H1 (cell line): ENCODE results near the gene SCG5. TPM values are rescaled to one million over a fixed set of nuclear protein-coding genes. Genes with fewer than 3 reads are reported as not detected.

ENCODE experiments used
- CTCF ChIA-PET: fragments of 300-600 bp; sonication (Branson Sonifier 250); formaldehyde crosslinking; loops from one replicate; lab custom pipeline; 2021; ENCODE audit not compliant: partially characterized antibody; lab: Charles Lee
- POLR2A ChIA-PET: fragments of 300-600 bp; sonication (Branson Sonifier 250); formaldehyde crosslinking; loops from one replicate; lab custom pipeline; 2021; ENCODE audit warnings: inconsistent platforms; ENCODE audit not compliant: partially characterized antibody; lab: Charles Lee
- DNase-seq, 2 experiments: peaks; one replicate each; pipeline versions ENCODE4 v3.0.0 to v3.0.0-alpha.2; 2010 to 2022; ENCODE audit warnings: low spot score in 2 of 2, low read depth in 1 of 2, mixed read lengths in 1 of 2
- FAIRE-seq: peaks from 2 replicates; lab custom pipeline; 2011; peaks lifted over from hg19 to GRCh38; lab: Jason Lieb, UNC
- H2AFZ ChIP-seq: 2 replicates; pipeline ENCODE4 v1.8.1; 2012; ENCODE audit warnings: low read length, inconsistent platforms
- H2AK5ac ChIP-seq: 2 replicates; pipeline ENCODE4 v1.6.1; 2013; ENCODE audit warnings: low read depth, low read length
- H2BK120ac ChIP-seq: replicated peaks from 2 replicates; pipeline ENCODE3; 2013; ENCODE audit warnings: low read depth, low read length, inconsistent platforms
- H2BK12ac ChIP-seq: 2 replicates; pipeline ENCODE4 v1.6.1; 2013; ENCODE audit warnings: low read depth, low read length
- H2BK15ac ChIP-seq: 2 replicates; pipeline ENCODE4 v1.6.1; 2013; ENCODE audit warnings: low read length
- H2BK20ac ChIP-seq: 2 replicates; pipeline ENCODE4 v1.6.1; 2013; ENCODE audit warnings: low read length
- H2BK5ac ChIP-seq: 2 replicates; pipeline ENCODE4 v1.6.1; 2013; ENCODE audit warnings: low read depth, low read length
- H3K14ac ChIP-seq: 2 replicates; pipeline ENCODE4 v1.6.1; 2013; ENCODE audit warnings: inconsistent platforms; ENCODE audit not compliant: insufficient read length
- H3K18ac ChIP-seq: 2 replicates; pipeline ENCODE4 v1.6.1; 2013; ENCODE audit warnings: low read length; ENCODE audit errors: extremely low read depth
- H3K23ac ChIP-seq: 2 replicates; pipeline ENCODE4 v1.6.1; 2013; ENCODE audit warnings: inconsistent platforms; ENCODE audit not compliant: insufficient read length
- H3K23me2 ChIP-seq: 2 replicates; pipeline ENCODE4 v1.6.1; 2013; ENCODE audit warnings: low read depth, low read length
- H3K27ac ChIP-seq: 2 replicates; pipeline ENCODE4 v1.6.1; 2011; ENCODE audit warnings: low read depth, low read length, inconsistent platforms
- H3K27me3 ChIP-seq, 4 experiments: replicated peaks in 1 of 4; 1 replicate in 1 of 4; 2 replicates in 3 of 4; pipeline versions ENCODE4 v1.6.1 to v1.8.1; 2011 to 2013; ENCODE audit warnings: low read length in 3 of 4, mild to moderate bottlenecking in 3 of 4, inconsistent platforms in 2 of 4, mixed read lengths in 2 of 4, moderate library complexity in 1 of 4; ENCODE audit not compliant: control insufficient read depth in 3 of 4, insufficient read depth in 3 of 4; ENCODE audit errors: extremely low read depth in 1 of 4
- H3K36me3 ChIP-seq, 4 experiments: 2 replicates each; pipeline versions ENCODE4 v1.6.1 to v1.8.1; 2011 to 2013; ENCODE audit warnings: mild to moderate bottlenecking in 4 of 4, low read length in 3 of 4, moderate library complexity in 2 of 4, control low read depth in 1 of 4, inconsistent platforms in 1 of 4; ENCODE audit not compliant: insufficient read depth in 4 of 4, control insufficient read depth in 2 of 4
- H3K4ac ChIP-seq: replicated peaks from 2 replicates; pipeline ENCODE3; 2013; ENCODE audit warnings: low read length, low read depth, mixed read lengths, inconsistent platforms; ENCODE audit not compliant: insufficient read length
- H3K4me1 ChIP-seq, 4 experiments: replicated peaks in 1 of 4; 1 replicate in 1 of 4; 2 replicates in 3 of 4; pipeline versions ENCODE4 v1.6.1 to v1.8.1; 2011 to 2013; ENCODE audit warnings: low read length in 3 of 4, inconsistent platforms in 2 of 4, mixed read lengths in 1 of 4; ENCODE audit not compliant: insufficient read depth in 4 of 4, control insufficient read depth in 3 of 4
- H3K4me2 ChIP-seq, 2 experiments: 2 replicates each; pipeline versions ENCODE4 v1.6.1 to v1.8.1; 2011 to 2013; ENCODE audit warnings: low read depth in 2 of 2, low read length in 2 of 2, control low read depth in 1 of 2, inconsistent platforms in 1 of 2, mild to moderate bottlenecking in 1 of 2; ENCODE audit not compliant: insufficient read depth in 1 of 2
- H3K4me3 ChIP-seq, 4 experiments: fragments of 200-600, 300-600 bp in 1 of 4; sonication (generic), shearing (Covaris generic), sonication (Bioruptor Twin) in 1 of 4; 2 replicates each; pipeline versions ENCODE4 v1.5.1 to v1.8.1; 2011 to 2016; ENCODE audit warnings: low read length in 4 of 4, low read depth in 3 of 4, control low read depth in 2 of 4, inconsistent platforms in 2 of 4, mild to moderate bottlenecking in 2 of 4, mixed read lengths in 1 of 4, moderate library complexity in 1 of 4; ENCODE audit not compliant: insufficient read depth in 2 of 4; ENCODE audit errors: extremely low read depth in 1 of 4
- H3K56ac ChIP-seq: replicated peaks from 2 replicates; pipeline ENCODE3; 2013; ENCODE audit warnings: low read depth, mild to moderate bottlenecking, mixed read lengths, low read length, inconsistent platforms; ENCODE audit not compliant: insufficient read length
- H3K79me1 ChIP-seq: 2 replicates; pipeline ENCODE4 v1.6.1; 2013; ENCODE audit warnings: low read depth, low read length, control low read depth
- H3K79me2 ChIP-seq, 2 experiments: 2 replicates each; pipeline versions ENCODE4 v1.6.1 to v1.8.1; 2012 to 2013; ENCODE audit warnings: low read length in 2 of 2, mild to moderate bottlenecking in 2 of 2, inconsistent platforms in 1 of 2; ENCODE audit not compliant: insufficient read depth in 2 of 2, control insufficient read depth in 1 of 2
- H3K9ac ChIP-seq, 4 experiments: replicated peaks in 1 of 4; 1 replicate in 1 of 4; 2 replicates in 3 of 4; pipeline versions ENCODE4 v1.6.1 to v1.8.1; 2011 to 2013; ENCODE audit warnings: low read depth in 3 of 4, low read length in 3 of 4, control low read depth in 2 of 4, mild to moderate bottlenecking in 2 of 4, moderate library complexity in 2 of 4, inconsistent platforms in 1 of 4; ENCODE audit errors: extremely low read depth in 1 of 4
- H3K9me3 ChIP-seq, 2 experiments: 2 replicates each; pipeline versions ENCODE4 v1.6.1 to v1.8.1; 2012 to 2013; ENCODE audit warnings: mild to moderate bottlenecking in 2 of 2, moderate library complexity in 2 of 2, control low read depth in 1 of 2, inconsistent platforms in 1 of 2, low read depth in 1 of 2, low read length in 1 of 2, mixed read lengths in 1 of 2; ENCODE audit not compliant: insufficient read depth in 2 of 2
- H4K20me1 ChIP-seq, 2 experiments: replicated peaks in 1 of 2; 2 replicates each; pipeline versions ENCODE3 to v1.8.1; 2011 to 2013; ENCODE audit warnings: inconsistent platforms in 2 of 2, low read length in 2 of 2, mild to moderate bottlenecking in 1 of 2; ENCODE audit not compliant: insufficient read depth in 2 of 2, control insufficient read depth in 1 of 2
- H4K5ac ChIP-seq: 2 replicates; pipeline ENCODE4 v1.6.1; 2013; ENCODE audit warnings: low read length, low read depth, mixed read lengths, inconsistent platforms; ENCODE audit not compliant: insufficient read length
- H4K8ac ChIP-seq: 2 replicates; pipeline ENCODE4 v1.8.0; 2013; ENCODE audit warnings: mild to moderate bottlenecking, moderate library complexity, low read length, inconsistent platforms; ENCODE audit not compliant: insufficient read depth; ENCODE audit errors: extremely low read depth
- H4K91ac ChIP-seq: replicated peaks from 2 replicates; pipeline ENCODE3; 2013; ENCODE audit warnings: low read length, mixed read lengths, inconsistent platforms; ENCODE audit not compliant: insufficient read length
- BACH1 ChIP-seq: IDR thresholded peaks from 2 replicates; pipeline ENCODE4 v1.6.1; 2012; ENCODE audit warnings: low read length, improper control_type of control experiment
- BCL11A ChIP-seq, 2 experiments: IDR thresholded peaks; one replicate each; pipeline ENCODE4 v1.6.1; 2011; ENCODE audit warnings: low read depth in 2 of 2, low read length in 2 of 2, mild to moderate bottlenecking in 2 of 2
- CHD2 ChIP-seq: IDR thresholded peaks from 2 replicates; pipeline ENCODE4 v1.6.1; 2012; ENCODE audit warnings: low read length, improper control_type of control experiment
- HDAC2 ChIP-seq, 2 experiments: fragments of 300-600 bp in 1 of 2; sonication (generic) in 1 of 2; IDR thresholded peaks; 2 replicates each; pipeline ENCODE4 v1.6.1; 2011 to 2012; ENCODE audit warnings: low read depth in 2 of 2, low read length in 2 of 2, mild to moderate bottlenecking in 2 of 2, moderate library complexity in 2 of 2, borderline replicate concordance in 1 of 2, inconsistent platforms in 1 of 2
- JUN ChIP-seq: IDR thresholded peaks from 2 replicates; pipeline ENCODE4 v1.6.1; 2011; ENCODE audit warnings: low read depth, mild to moderate bottlenecking, improper control_type of control experiment, low read length
- KDM4A ChIP-seq: IDR thresholded peaks from one replicate; pipeline ENCODE4 v1.7.1; 2012; ENCODE audit warnings: low read depth, mild to moderate bottlenecking, moderate library complexity, low read length, inconsistent platforms; ENCODE audit not compliant: severe bottlenecking
- PHF8 ChIP-seq: fragments of 200-600 bp; sonication (generic); conservative IDR thresholded peaks from 2 replicates; pipeline ENCODE4 v1.7.1; 2012; ENCODE audit warnings: low read depth, mild to moderate bottlenecking, inconsistent platforms, low read length, moderate library complexity
- RAD21 ChIP-seq, 2 experiments: IDR thresholded peaks in 1 of 2; conservative IDR thresholded peaks in 1 of 2; 2 replicates each; pipeline ENCODE4 v1.6.1; 2011; ENCODE audit warnings: low read depth in 2 of 2, low read length in 2 of 2, improper control_type of control experiment in 1 of 2, inconsistent platforms in 1 of 2, mild to moderate bottlenecking in 1 of 2, moderate library complexity in 1 of 2
- RFX5 ChIP-seq: IDR thresholded peaks from 2 replicates; pipeline ENCODE4 v1.6.1; 2011; ENCODE audit warnings: low read depth, low read length, improper control_type of control experiment, borderline replicate concordance
- TAF1 ChIP-seq: IDR thresholded peaks from 2 replicates; pipeline ENCODE4 v1.6.1; 2011; ENCODE audit warnings: mild to moderate bottlenecking, low read depth, low read length
- TAF7 ChIP-seq: optimal IDR thresholded peaks from 2 replicates; pipeline ENCODE3; 2011; ENCODE audit warnings: low read depth, mild to moderate bottlenecking, inconsistent platforms, low read length, moderate library complexity, borderline replicate concordance
- TEAD4 ChIP-seq: IDR thresholded peaks from 2 replicates; pipeline ENCODE4 v1.6.1; 2012; ENCODE audit warnings: low read depth, low read length, inconsistent platforms, mixed read lengths
- USF2 ChIP-seq: IDR thresholded peaks from 2 replicates; pipeline ENCODE4 v1.6.1; 2011; ENCODE audit warnings: low read length, improper control_type of control experiment
- WGBS, 2 experiments: shearing (Covaris generic) in 1 of 2; methylation state at CpG; one replicate each; pipeline versions ENCODE4 v1.1.6 to v1.1.7; 2013 to 2015; ENCODE audit warnings: low lambda C conversion rate in 2 of 2, mixed read lengths in 2 of 2, inconsistent platforms in 1 of 2, low coverage in 1 of 2, missing lambda C conversion rate in 1 of 2; ENCODE audit not compliant: insufficient replicate concordance in 2 of 2, insufficient coverage in 1 of 2, insufficient read length in 1 of 2; ENCODE audit errors: extremely low coverage in 1 of 2, missing lambda C conversion rate in 1 of 2; 5-methylcytosine and 5-hydroxymethylcytosine counted together
- polyA plus RNA-seq, 7 experiments: library from polyadenylated mRNA; depleted of rRNA in 3 of 7; stranded (reverse) in 5 of 7; unstranded in 2 of 7; fragments of >200 nt in 5 of 7; fragments of 200-250 nt in 2 of 7; gene quantifications; 1 replicate in 5 of 7; 2 replicates in 1 of 7; 4 replicates in 1 of 7; pipeline versions ENCODE4 v1.2.1 to v1.2.3, GENCODE V29; 2011 to 2013; ENCODE audit warnings: missing spikeins in 2 of 7, mixed read lengths in 2 of 7
- total RNA-seq: library from RNA; stranded (reverse); fragmentation: NEBNext Ultra II Directional; extraction: Animal tissue kit (Norgen Biotek cat#: 25700); gene quantifications from 2 replicates; pipeline ENCODE4 v1.2.1, GENCODE V29; 2021

SCG5 gene
- total and polyA plus RNA-seq, 2 of the 8 experiments (the other 6 are each of a cell fraction or from before 2014, with no cell fraction given), result 18.7 to 19.9 TPM

GRCh38 chr15:32656091-32656490 lies 14.6 kb downstream of the SCG5 start:
- Histone ChIP-seq H3K79me1 (no peaks in the 10 kb centered on the region), H4K5ac (no peak overlapping the region), H3K4me3 (no peak overlapping the region), H3K23me2 (no peaks in the 10 kb centered on the region), H3K23ac (no peak overlapping the region), H2AK5ac (no peak overlapping the region), H3K79me2 (no peaks in the 10 kb centered on the region), H3K27ac (no peak overlapping the region), H4K20me1 (peaks cover 0 to 4% of the 10 kb centered on the region in 2 experiments), H2BK120ac (no peak overlapping the region), H3K14ac (no peak overlapping the region), H3K36me3 (no peaks in the 10 kb centered on the region), H3K18ac (no peak overlapping the region), H2BK5ac (no peak overlapping the region), H2BK12ac (no peak overlapping the region), H2BK20ac (no peak overlapping the region), H4K8ac (no peak overlapping the region), H2AFZ (no peak overlapping the region), H3K4me2 (no peak overlapping the region), H3K4me1 (peaks cover 0 to 12% (median 2%) of the 10 kb centered on the region in 4 experiments; a peak in 5 of 7 replicates), H4K91ac (no peak overlapping the region), H3K9ac (no peak overlapping the region), H2BK15ac (no peak overlapping the region), H3K9me3 (no peaks in the 10 kb centered on the region), H3K4ac (no peak overlapping the region), H3K27me3 (no peaks in the 10 kb centered on the region; a peak in 1 of 7 replicates), H3K56ac (no peak overlapping the region)
- FAIRE-seq (no peak), DNase-seq (no peak)
- ChIA-PET CTCF (interaction anchor here (0.5 to 3.8 kb wide), 10 partner anchors 7 to 559 kb away, joined by 3 to 17 read pairs (median 5); no protein-coding TSS in a partner anchor), POLR2A (no interaction called here)
- 87% methylated on average over 4 of the region's 4 CpGs; no CpG with 5 or more reads in 1 of the 2 experiments for WGBS, 2 experiments
- TF ChIP-seq TAF7, result no peak
- no peak for TF ChIP-seq HDAC2 (IDR thresholded peaks at IDR 0.05; ENCODE audit: borderline replicate concordance in 1 of 2, low read depth in 2 of 2, low read length in 2 of 2)
- TF ChIP-seq TEAD4, result no peak
- no peak for TF ChIP-seq PHF8
- no peak for TF ChIP-seq KDM4A
- TF ChIP-seq USF2, result no peak
- TF ChIP-seq CHD2, result no peak
- no peak for TF ChIP-seq TAF1
- no peak for TF ChIP-seq RFX5
- no peak for TF ChIP-seq RAD21 (IDR thresholded peaks at IDR 0.05 in 1 of 2, conservative IDR thresholded peaks at IDR 0.05 in 1 of 2; ENCODE audit: low read depth in 2 of 2, low read length in 2 of 2)
- no peak for TF ChIP-seq JUN
- TF ChIP-seq BACH1, result no peak
- TF ChIP-seq BCL11A (IDR thresholded peaks at IDR 0.05; ENCODE audit: low read depth in 2 of 2, low read length in 2 of 2), result no peak
